KOPT-K1 (cell line): ENCODE data around the gene NXPH4.

ENCODE experiments used
- H3K27ac ChIP-seq: fragments of 200-600 bp; sonication (generic); 2 replicates; pipeline ENCODE4 v1.5.1; 2016; ENCODE audit warnings: antibody characterized with exemption, mild to moderate bottlenecking, low read depth, low read length; ENCODE audit not compliant: poor library complexity, severe bottlenecking
- H3K36me3 ChIP-seq: fragments of 200-600 bp; sonication (generic); 2 replicates; pipeline ENCODE4 v1.5.1; 2017; ENCODE audit warnings: antibody characterized with exemption, mild to moderate bottlenecking, low read length, moderate library complexity; ENCODE audit not compliant: insufficient read depth
- H3K9me3 ChIP-seq: fragments of 200-600 bp; sonication (generic); 2 replicates; pipeline ENCODE4 v1.5.1; 2017; ENCODE audit warnings: antibody characterized with exemption, low read length, mild to moderate bottlenecking; ENCODE audit not compliant: insufficient read depth, poor library complexity, severe bottlenecking

The NXPH4 gene

DNA sequence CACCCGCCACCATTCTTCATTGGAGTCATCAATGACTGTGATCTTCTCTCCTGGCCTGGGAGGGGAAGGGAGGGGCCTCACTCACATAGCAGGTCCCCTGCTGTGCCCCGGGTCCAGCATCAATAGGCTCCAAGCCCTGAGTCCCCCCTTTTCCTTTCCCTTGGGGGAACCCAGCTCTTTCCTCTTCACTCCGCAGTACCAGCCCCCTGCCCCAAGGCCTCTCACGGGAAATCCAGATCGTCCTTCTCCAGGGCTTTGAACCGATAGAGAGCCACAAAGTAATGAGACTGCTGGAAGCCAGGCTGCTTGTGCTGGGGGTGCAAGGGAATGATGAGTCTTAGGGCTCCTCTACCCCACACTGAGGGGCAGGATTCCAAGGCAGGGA lies 27.7 kb downstream of the NXPH4 start:
- no peak overlapping the region for H3K27ac ChIP-seq
- H3K36me3 ChIP-seq = no peaks in the 10 kb centered on the region
- no peaks in the 10 kb centered on the region for H3K9me3 ChIP-seq

DNA sequence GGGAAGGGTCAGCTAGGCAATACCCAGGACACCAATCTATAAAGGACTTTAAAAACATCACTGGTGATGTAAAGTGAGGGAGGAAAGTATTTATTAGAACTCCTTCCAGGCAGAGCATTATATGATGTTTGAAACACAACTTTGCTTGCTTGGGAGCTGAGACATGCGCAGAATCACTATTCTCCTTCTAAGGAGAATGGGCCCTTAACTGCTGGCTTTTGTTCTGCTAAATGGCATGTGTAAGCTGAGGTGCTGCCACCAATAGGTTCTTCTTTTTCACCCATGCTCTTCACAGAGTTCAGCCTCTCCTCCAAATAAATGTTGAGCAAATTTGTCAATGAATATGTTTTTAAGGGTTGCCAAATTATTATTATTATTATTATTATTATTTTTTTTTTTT lies 30.4 kb downstream of the NXPH4 start:
- Histone ChIP-seq H3K9me3 (no peaks in the 10 kb centered on the region), H3K36me3 (no peaks in the 10 kb centered on the region), H3K27ac (no peak overlapping the region)

DNA sequence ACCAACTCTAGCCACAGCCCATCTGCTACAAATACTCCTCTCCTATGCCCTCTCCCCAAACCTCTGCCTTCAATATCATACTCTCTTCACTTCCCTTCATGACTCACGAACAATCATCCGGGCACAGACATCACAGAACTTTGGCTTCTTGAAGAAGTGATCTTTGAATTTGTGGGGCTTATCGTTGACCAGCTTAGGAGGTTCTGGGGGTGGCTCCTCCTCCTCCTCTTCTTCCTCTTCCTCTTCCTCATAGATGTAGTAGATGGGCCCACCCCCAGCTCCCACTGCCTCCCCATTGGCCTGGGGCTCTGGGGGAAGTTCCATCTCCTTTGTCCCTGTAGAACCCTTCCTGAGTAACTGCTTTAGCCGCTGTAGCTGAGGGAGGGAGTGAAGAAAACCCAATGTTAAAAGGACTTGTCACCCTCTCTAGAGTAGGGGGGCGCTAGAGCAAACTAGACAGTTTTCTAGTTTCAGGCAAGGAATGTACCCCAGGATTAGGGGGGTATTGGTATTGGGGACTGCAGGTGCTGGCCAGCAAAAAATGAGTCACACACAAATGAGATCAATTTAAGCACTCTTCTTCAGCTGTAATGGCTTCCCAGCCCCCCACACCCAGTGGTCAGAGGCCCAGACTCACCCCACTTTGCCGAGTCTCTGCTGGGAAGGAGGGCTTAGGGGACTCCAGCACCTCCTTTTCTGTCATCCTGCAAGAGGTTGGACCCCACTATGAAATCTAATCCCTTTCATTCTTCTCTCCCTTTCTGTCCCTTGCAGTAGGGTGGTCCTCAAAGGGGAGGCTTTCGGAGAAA lies 32.5 kb downstream of the NXPH4 start:
- Histone ChIP-seq H3K9me3 (no peaks in the 10 kb centered on the region), H3K36me3 (no peaks in the 10 kb centered on the region), H3K27ac (peak overlapping the region; percentile 10)

DNA sequence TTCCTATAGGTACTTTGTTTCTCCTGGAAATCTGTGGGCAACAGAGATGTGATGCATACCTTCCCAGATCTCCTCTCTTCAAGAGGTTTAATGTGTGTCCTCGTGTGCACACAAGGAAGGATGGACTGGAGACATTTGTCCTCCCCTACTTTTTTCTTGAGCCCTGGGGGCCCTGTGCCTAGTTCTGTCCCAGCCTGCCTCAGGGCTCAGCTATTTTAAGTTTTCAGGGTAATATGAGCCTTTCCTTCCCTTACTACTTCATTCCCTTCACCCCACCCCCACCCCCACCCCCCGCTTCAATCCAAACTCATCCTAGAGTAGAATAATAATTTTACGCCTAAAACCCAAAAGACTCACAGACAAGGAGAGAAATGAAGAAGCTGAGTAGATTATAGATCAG lies 33.9 kb downstream of the NXPH4 start:
- no peaks in the 10 kb centered on the region for H3K9me3 ChIP-seq
- H3K27ac ChIP-seq = no peak overlapping the region
- peaks cover 12% of the 10 kb centered on the region; the same call in 1 of the 2 replicates for H3K36me3 ChIP-seq

DNA sequence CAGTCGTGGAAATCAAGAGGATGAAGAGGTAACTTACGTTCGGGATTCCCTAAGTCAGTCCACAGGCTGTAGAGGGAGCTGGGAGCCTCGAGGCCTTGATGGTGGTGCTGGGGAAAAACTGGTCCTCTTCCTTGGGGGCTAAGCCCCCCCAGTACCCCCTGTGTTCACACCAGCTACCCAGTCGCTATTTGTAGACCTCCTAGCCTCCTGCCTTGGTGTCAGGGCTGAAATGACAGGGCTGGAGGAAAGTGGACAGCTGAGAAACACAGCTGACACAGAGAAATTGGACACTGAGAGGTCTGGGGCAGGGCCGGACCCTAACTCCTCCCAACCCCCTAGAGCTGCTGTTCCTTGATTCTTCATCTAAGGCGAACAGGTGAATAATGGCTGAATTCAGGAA lies 34.4 kb downstream of the NXPH4 start, which contains the start of gene STAC3:
TSS of gene STAC3 (minus strand) at position 232 of the 400 bp plus-strand sequence. CDS start 1,551 bp downstream, outside the sequence.
- Histone ChIP-seq H3K9me3 (no peaks in the 10 kb centered on the region), H3K27ac (no peak within 1 kb of the TSS), H3K36me3 (peaks cover 16% of the 10 kb centered on the region)

DNA sequence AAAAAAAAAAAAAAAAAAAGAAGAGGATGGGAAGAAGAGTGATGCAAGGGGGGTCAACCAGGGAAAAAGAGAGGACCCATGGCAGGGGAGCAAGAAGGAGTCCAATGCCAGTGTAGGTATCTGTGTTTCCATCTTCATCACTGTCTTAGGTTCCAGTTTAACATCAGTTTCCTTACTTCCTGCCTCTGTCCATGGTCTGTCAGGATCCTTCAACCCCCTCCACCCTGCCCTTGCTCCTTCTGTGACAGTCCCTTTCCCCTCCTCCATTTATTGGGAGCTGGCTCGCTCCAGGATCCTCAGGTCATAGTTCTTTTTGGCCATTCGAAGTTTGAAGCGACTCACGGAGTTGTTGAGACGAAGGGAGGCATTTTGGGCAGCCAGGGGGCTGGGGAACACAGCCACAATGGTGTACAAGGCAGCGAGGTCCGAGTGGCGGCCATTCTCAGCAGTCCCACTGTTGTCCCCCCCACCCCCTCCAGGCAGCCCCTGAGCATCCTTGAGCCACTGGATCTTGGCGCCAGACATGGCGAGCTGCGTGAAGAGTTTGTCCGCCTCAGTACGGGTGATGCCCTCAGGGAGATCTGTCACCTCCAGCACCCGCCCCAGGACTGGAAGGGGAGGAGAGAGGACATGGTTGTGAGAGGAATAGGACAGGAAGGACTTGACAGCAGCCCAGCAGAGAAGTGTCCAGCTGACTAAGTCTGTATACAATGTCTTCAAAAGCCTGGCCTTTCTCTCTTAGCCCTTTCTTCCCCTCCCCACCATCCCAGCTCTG lies 38.1 kb downstream of the NXPH4 start:
- Histone ChIP-seq H3K36me3 (peaks cover 52% of the 10 kb centered on the region), H3K9me3 (no peaks in the 10 kb centered on the region), H3K27ac (no peak overlapping the region)

DNA sequence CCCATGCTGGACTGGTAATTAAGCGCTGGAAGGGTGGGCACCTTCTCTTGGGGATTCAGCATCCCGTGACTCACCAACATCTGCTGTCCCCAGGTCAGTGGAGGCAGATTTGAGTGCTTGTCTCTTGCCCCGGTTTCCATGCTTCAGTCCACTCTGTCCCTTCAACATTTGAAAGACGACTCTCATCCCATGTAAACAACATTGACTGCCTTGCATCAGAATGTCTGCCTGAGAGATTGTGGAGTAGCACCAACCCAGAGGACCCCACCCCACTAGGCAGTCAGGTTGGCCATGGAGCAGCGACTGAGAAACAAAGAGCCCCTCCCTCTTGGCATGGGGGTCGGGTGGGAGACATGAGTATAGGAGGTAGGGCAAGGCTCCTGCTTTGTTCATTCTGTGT lies 39.3 kb downstream of the NXPH4 start:
- H3K9me3 ChIP-seq = no peaks in the 10 kb centered on the region
- no peak overlapping the region for H3K27ac ChIP-seq
- peaks cover 65% of the 10 kb centered on the region for H3K36me3 ChIP-seq

DNA sequence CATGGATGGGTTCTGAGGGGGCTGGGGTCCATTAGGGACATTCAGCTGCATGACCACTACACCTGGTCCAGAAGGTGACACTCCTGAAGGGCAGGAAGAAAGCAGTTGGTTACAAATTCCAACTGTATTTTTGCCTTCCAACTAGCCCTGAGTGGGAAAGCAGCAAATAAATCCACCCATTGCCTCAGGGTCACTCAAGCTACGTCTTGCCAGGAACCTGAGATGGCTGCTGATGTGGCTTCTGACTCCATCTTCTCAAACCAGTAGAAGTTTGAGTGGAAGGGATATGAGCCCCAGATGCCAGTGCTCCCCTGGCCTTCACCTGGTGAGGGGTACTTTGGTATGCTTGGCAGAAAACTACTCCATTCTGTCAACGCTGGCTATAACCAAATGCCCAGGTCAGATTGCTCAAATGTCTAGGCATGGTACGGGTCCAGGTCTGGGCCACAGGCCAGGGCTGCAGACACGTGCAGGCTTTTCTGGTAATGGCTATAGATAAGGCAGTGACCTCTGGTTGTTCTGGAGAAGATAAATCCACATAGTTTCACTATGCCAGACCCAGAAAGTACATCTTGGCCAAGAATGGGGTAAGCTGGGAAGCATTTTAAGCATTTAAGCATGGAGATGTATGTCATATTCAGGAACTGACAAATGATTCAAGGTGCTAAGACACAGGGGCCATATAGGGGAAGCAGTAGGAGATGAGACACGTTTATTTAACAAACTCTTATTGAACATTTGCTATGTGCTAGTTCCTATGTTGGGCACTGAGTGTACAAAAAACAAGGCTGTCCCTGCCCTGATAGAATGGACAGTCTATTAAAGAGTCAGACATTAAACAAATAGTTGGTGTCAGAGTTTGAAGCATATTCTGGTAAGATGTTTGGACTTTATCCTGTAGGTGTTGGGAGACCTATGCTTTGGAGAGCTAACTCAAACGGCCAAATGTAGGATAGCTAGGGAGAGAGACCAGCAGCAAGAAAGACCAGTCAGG lies 42.7 kb downstream of the NXPH4 start:
- Histone ChIP-seq H3K9me3 (no peaks in the 10 kb centered on the region), H3K27ac (no peak overlapping the region), H3K36me3 (peaks cover 92% of the 10 kb centered on the region)

DNA sequence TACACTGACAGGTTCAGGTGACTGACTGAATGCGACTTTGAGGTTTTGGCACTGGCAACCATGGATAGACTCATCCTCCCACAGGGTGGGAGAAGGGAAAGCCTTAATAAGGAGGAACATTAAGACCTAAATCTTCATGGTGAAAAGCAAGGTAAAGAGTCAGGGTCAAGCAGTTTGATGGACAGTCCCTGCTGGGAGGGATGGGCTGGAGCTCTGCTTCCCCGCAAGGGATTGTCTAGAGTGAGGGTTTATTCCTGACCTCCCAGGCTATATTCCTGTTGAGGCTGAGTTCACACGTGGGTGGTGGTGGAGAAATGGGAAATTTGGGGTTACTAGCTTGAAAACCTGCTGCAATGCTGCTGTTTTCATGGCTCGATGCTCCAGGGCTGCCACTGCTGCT lies 43.8 kb downstream of the NXPH4 start:
- peaks cover 90% of the 10 kb centered on the region for H3K36me3 ChIP-seq
- no peak overlapping the region for H3K27ac ChIP-seq
- H3K9me3 ChIP-seq = no peaks in the 10 kb centered on the region

DNA sequence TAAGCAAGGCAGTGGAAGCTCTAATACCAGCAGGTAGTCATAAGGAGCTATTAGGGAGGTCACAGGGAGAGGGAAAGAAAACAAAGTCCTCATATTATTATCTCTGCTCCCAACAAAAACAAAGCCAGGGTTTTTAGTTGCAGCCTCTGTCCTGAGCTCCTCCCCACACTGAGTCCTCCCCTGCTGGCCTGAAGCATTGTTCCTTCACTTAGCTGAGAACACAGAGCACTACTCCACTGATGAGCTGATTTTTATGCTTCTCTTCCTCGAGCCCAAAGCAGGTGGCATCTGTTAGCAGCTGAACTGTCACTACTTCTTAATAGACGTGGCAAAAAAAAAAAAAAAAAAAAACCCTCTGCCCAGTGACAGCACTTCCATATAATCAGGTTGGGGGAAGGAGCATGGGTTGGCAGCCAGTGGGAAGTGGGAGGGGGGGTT lies 44.9 kb downstream of the NXPH4 start:
- Histone ChIP-seq H3K9me3 (no peaks in the 10 kb centered on the region), H3K36me3 (peaks cover 87% of the 10 kb centered on the region), H3K27ac (no peak overlapping the region)

DNA sequence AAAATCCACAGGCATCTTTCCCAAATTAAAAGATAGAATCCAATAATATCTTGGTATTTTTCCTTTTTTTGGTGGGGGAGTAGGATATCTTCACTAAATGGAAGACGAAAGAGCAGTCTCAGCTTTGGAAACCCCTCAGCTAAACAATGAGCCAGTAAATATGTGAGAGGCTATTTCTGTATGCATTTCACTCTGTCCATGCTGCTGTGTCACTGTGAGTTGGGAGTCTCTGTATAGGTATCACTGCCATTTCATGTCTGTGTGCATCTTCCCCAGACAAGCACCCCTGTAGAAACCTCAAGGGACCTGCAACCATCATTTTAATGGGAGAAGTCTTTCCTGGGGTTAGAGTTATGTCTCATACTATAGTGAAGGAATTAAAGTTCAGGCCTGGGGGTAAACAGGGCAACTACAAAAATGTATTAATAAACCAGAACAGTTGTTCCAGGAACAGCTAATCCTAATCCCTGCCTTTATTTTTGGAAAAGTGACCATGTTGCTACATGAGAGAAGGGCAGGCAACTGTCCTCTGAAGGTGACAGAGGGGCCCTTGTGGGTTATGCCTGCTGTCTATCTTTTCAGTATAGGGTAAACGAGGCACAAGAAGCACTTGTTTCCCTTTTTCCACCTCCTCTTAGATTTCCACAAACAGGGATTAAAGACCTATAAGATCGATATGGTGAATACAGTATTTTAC lies 45.7 kb downstream of the NXPH4 start:
- no peak overlapping the region for H3K27ac ChIP-seq
- peaks cover 87% of the 10 kb centered on the region for H3K36me3 ChIP-seq
- H3K9me3 ChIP-seq = no peaks in the 10 kb centered on the region

DNA sequence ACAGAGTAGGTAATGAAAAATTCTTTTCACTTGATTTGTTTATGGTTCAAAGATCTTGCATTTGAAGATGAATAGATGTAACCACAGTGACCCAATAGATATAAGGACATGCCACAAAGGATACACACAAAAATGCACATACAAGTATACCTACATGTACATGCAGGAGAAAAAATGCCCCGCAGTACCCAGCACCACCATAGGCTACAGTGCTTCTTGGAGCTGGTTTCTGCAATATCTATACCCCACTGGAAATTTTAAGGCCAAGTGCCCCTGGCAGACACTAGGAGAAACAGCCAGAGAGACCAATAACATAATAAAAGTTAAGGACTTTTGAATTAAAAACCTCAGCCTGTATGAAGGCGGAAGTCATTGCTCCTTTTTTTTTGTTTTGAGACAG lies 46.5 kb downstream of the NXPH4 start:
- Histone ChIP-seq H3K9me3 (no peaks in the 10 kb centered on the region), H3K36me3 (peaks cover 87% of the 10 kb centered on the region)

DNA sequence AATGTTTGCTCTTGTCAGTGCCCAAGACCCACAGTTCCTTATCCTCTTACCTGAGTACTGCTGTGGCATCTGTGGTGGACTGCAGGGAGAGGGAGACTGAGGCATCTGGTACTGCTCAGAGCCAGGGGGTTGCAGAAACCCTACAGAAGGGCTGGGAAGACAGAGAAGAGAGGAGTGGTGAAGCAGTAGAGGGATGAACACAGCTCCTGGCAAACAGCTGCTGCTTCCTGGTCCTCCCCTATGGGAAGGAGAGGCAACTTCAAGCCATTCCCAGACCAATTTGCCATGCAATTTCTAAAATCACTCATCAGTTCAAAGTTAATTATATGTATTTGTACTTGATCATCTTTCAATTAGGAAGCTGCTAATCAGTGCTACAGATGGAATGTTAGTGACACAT lies 50.1 kb downstream of the NXPH4 start:
- H3K9me3 ChIP-seq = no peaks in the 10 kb centered on the region
- H3K36me3 ChIP-seq = peaks cover 85% of the 10 kb centered on the region
- no peak overlapping the region for H3K27ac ChIP-seq

More for the DNA sequence above, 46.5 kb downstream of the NXPH4 start:
- no peak overlapping the region for H3K27ac ChIP-seq

DNA sequence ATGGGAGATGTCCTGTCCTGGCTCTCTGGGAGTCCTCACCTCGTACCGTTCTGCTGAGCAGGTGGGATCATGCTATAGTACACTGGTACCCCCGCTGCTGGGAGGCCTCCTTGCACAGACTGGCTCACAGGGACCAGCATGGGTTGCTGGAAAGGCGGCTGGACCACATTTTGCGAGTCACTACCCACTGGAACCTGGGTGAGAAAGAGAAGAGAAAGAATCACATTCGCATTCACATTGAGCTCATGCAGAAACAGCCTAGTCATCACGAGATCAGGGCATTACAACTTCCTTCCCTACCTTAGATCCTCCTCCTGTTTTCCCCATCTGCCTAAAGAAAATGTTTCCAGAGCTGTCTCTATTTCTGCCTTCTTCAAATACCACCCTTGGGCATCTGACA lies 51.7 kb downstream of the NXPH4 start:
- peaks cover 83% of the 10 kb centered on the region for H3K36me3 ChIP-seq
- no peak overlapping the region for H3K27ac ChIP-seq
- H3K9me3 ChIP-seq = no peaks in the 10 kb centered on the region
